KMS-11 (cell line): ENCODE measurements around the gene PHLDB2.
A peak's percentile ranks its signal among the peaks of the same experiment; 100 is the strongest.

ENCODE experiments used
- H2AFZ ChIP-seq: fragments of 200-600 bp; sonication (generic); 2 replicates; pipeline ENCODE4 v1.6.1; 2016; ENCODE audit warnings: antibody characterized with exemption, mixed run types, low read depth
- H3K27ac ChIP-seq: fragments of 200-600 bp; sonication (generic); 2 replicates; pipeline ENCODE4 v1.6.1; 2016; ENCODE audit warnings: mild to moderate bottlenecking, mixed run types
- H3K27me3 ChIP-seq: fragments of 200-600 bp; sonication (generic); 2 replicates; pipeline ENCODE4 v1.6.1; 2017; ENCODE audit warnings: mild to moderate bottlenecking, low read depth, mixed run types, moderate library complexity; ENCODE audit not compliant: insufficient read depth
- H3K36me3 ChIP-seq: fragments of 200-600 bp; sonication (generic); 2 replicates; pipeline ENCODE4 v1.6.1; 2017; ENCODE audit warnings: mild to moderate bottlenecking, mixed run types; ENCODE audit not compliant: insufficient read depth
- H3K4me1 ChIP-seq: fragments of 200-600 bp; sonication (generic); 2 replicates; pipeline ENCODE4 v1.6.1; 2016; ENCODE audit warnings: mild to moderate bottlenecking, low read depth, mixed run types; ENCODE audit not compliant: poor library complexity, severe bottlenecking
- H3K4me2 ChIP-seq: fragments of 200-600 bp; sonication (generic); 2 replicates; pipeline ENCODE4 v1.7.0; 2016; ENCODE audit warnings: mild to moderate bottlenecking, mixed run types
- H3K4me3 ChIP-seq: fragments of 200-600 bp; sonication (generic); IDR thresholded peaks from 2 replicates; pipeline ENCODE4 v1.6.1; 2017; ENCODE audit warnings: low read depth, low read length, mixed read lengths; ENCODE audit not compliant: insufficient read depth
- H3K79me2 ChIP-seq: fragments of 200-600 bp; sonication (generic); 2 replicates; pipeline ENCODE4 v1.6.1; 2016; ENCODE audit warnings: low read depth, mixed run types; ENCODE audit not compliant: insufficient read depth
- H3K9ac ChIP-seq: fragments of 200-600 bp; sonication (generic); 2 replicates; pipeline ENCODE4 v1.6.1; 2016; ENCODE audit warnings: mild to moderate bottlenecking, mixed run types
- H4K20me1 ChIP-seq: fragments of 200-600 bp; sonication (generic); 2 replicates; pipeline ENCODE4 v1.6.1; 2016; ENCODE audit warnings: mild to moderate bottlenecking, mixed run types; ENCODE audit not compliant: insufficient read depth
- TF ChIP-seq, protein P1 (sequence below): fragments of 200-600 bp; sonication (generic); conservative IDR thresholded peaks from 2 replicates; pipeline ENCODE4 v1.6.1; 2017; ENCODE audit warnings: low read depth, mild to moderate bottlenecking, antibody characterized with exemption, low read length, moderate library complexity, mixed read lengths

PHLDB2 gene

DNA sequence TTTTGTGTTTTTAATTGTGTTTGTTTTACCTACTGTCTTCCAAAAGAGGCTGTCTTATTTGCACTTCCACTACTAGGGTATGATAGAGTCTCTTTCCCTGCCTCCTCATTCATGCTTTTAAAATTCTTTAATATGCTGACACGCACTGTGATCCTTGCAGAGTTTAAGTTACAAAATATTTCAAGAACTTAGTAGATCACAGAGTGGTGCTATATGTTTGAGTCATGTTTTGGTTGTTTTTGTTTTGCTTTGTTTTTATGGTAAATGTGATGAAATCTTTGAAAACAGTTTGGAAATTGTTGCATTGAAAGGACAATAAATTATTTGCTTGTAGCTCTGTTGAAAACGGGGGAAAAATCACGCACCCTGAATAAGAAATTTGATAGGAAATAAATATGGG lies 113.8 kb downstream of the PHLDB2 start:
- no peaks in the 10 kb centered on the region for H3K27me3 ChIP-seq
- no peaks in the 10 kb centered on the region for H4K20me1 ChIP-seq
- no peaks in the 10 kb centered on the region for H3K79me2 ChIP-seq

DNA sequence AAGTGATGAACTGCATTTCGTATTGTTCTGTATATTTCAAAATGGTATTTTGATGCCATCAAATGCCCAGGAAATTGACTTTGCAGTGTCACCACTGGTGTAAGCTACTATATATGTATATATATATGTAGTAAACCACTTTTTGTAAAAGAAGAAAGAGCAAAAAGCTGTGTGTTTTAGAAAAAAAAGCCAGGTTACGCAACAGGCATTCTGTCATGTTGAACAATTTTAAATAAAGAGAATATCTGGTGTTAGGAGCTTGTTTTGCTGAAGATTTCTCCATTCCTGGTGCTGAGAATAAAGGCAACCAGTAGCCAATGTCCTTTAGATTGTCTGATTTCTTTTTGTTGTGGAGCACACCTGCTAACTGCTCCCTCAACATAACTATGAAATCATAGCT lies 116.1 kb downstream of the PHLDB2 start:
- Histone ChIP-seq H3K4me1 (peaks cover 4% of the 10 kb centered on the region), H3K4me2 (no peak overlapping the region), H3K27me3 (no peaks in the 10 kb centered on the region), H3K79me2 (peaks cover 11% of the 10 kb centered on the region; the same call in 1 of the 2 replicates), H4K20me1 (no peaks in the 10 kb centered on the region), H3K27ac (no peak overlapping the region), H2AFZ (no peak overlapping the region), H3K4me3 (no peak overlapping the region), H3K36me3 (no peaks in the 10 kb centered on the region), H3K9ac (no peak overlapping the region)
- TF ChIP-seq, protein P1, sequence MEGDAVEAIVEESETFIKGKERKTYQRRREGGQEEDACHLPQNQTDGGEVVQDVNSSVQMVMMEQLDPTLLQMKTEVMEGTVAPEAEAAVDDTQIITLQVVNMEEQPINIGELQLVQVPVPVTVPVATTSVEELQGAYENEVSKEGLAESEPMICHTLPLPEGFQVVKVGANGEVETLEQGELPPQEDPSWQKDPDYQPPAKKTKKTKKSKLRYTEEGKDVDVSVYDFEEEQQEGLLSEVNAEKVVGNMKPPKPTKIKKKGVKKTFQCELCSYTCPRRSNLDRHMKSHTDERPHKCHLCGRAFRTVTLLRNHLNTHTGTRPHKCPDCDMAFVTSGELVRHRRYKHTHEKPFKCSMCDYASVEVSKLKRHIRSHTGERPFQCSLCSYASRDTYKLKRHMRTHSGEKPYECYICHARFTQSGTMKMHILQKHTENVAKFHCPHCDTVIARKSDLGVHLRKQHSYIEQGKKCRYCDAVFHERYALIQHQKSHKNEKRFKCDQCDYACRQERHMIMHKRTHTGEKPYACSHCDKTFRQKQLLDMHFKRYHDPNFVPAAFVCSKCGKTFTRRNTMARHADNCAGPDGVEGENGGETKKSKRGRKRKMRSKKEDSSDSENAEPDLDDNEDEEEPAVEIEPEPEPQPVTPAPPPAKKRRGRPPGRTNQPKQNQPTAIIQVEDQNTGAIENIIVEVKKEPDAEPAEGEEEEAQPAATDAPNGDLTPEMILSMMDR = no peak

More for the DNA sequence above, 113.8 kb downstream of the PHLDB2 start:
- Histone ChIP-seq H3K27ac (no peak overlapping the region), H3K9ac (no peak overlapping the region), H3K4me2 (no peak overlapping the region), H2AFZ (no peak overlapping the region), H3K4me1 (no peaks in the 10 kb centered on the region), H3K4me3 (no peak overlapping the region), H3K36me3 (no peaks in the 10 kb centered on the region)
- TF ChIP-seq, protein P1 = no peak

DNA sequence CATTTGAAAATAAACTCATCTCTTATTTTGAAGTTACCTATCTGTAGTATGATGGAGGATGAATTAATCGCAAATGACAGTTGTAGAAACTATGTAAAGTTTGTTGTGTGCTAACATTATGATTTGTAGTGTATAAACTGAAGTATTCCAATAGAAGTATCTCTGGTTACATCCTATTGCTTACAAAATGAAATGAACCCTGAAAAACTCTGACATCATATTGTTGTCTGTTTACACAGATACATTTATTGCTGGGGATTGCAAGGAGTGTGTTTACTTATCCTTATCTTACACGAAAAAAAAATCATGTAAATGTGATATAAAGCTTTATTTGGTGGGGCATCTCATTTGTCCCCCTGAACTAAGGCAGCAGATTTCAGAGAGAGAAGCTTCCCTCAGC lies 117.2 kb downstream of the PHLDB2 start:
- Histone ChIP-seq H4K20me1 (no peaks in the 10 kb centered on the region), H3K9ac (no peak overlapping the region), H2AFZ (no peak overlapping the region), H3K4me3 (no peak overlapping the region), H3K4me1 (peaks cover 12% of the 10 kb centered on the region), H3K27me3 (no peaks in the 10 kb centered on the region), H3K27ac (no peak overlapping the region), H3K79me2 (peaks cover 19% of the 10 kb centered on the region; the same call in 1 of the 2 replicates), H3K36me3 (no peaks in the 10 kb centered on the region), H3K4me2 (no peak overlapping the region)
- TF ChIP-seq, protein P1 = no peak

DNA sequence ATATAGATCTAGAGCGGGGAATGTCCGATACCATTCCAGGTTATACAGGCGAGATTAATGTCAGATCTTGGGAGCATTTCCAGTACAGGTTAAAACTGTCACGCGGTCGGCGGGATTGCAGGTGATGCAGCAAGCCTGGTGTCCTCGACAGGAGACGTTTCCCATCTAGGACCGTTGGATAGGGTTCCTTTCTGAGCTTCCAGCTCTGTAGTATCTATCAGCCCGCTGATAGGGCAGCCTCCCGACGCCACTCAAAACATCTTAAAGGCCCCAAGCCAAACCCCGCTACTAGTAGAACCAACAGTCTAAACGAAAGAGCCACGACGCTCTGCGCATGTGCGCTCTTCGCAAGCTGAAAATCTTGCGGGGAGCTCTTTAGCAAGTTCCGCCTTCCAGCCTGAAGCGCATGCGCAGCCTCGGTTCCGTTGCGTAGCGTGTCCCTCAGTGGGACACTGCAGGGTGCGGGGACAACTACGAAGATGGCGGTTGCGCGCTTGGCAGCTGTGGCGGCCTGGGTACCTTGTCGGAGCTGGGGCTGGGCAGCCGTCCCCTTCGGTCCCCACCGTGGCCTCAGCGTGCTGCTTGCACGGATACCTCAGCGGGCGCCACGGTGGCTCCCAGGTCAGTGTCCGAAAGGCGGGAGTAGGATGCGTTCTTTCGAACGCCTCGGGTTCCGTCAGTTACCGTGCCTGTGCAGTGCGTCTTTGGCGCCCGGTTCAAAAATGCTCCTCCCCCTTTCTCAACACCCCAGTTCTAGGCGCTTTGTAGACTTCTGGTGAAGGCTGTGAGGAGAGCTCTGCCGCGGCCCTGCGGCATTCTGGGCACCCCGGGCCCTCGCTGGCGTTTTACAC lies 119.7 kb downstream of the PHLDB2 start, which contains the start of gene ABHD10:
Gene ABHD10, plus strand, starts transcription at position 444 of the 851 bp plus-strand sequence. Its CDS starts 36 bp downstream, at position 480.
- Histone ChIP-seq H3K4me1 (peaks cover 15% of the 10 kb centered on the region), H3K4me2 (peak within 1 kb of the TSS; percentile 63), H3K36me3 (no peaks in the 10 kb centered on the region), H3K4me3 (peak within 1 kb of the TSS; percentile 66), H3K9ac (peak within 1 kb of the TSS; percentile 85), H4K20me1 (no peaks in the 10 kb centered on the region), H3K27ac (peak within 1 kb of the TSS; percentile 58), H3K79me2 (peaks cover 28% of the 10 kb centered on the region; the same call in 1 of the 2 replicates), H3K27me3 (no peaks in the 10 kb centered on the region), H2AFZ (peak within 1 kb of the TSS; percentile 84)
- TF ChIP-seq, protein P1 = no peak
